Keratinocyte (primary cell): ENCODE measurements around the gene MAPK4. TPM values are rescaled to one million over a fixed set of nuclear protein-coding genes. Genes with fewer than 3 reads are reported as not detected.

ENCODE experiments used
- DNase-seq: peaks from one replicate; pipeline ENCODE4 v3.0.0-alpha.2; 2011; ENCODE audit warnings: low read depth, missing footprints, low spot score
- FAIRE-seq: peaks from 2 replicates; lab custom pipeline; 2011; peaks lifted over from hg19 to GRCh38; lab: Jason Lieb, UNC
- H2AFZ ChIP-seq: 2 replicates; pipeline ENCODE4 v1.6.0; 2012; ENCODE audit warnings: low read length, control low read depth, inconsistent platforms; ENCODE audit not compliant: control insufficient read depth
- H3K27ac ChIP-seq: 2 replicates; pipeline ENCODE4 v1.5.1; 2011; ENCODE audit warnings: low read length; ENCODE audit not compliant: control insufficient read depth, insufficient read depth
- H3K27me3 ChIP-seq: 3 replicates; pipeline ENCODE4 v1.6.0; 2011; ENCODE audit warnings: low read length; ENCODE audit not compliant: control insufficient read depth, insufficient read depth; ENCODE audit errors: extremely low read depth
- H3K36me3 ChIP-seq, 2 experiments: 2 replicates in 1 of 2; 3 replicates in 1 of 2; pipeline ENCODE4 v1.5.1; 2011; ENCODE audit warnings: low read length in 2 of 2, mild to moderate bottlenecking in 1 of 2; ENCODE audit not compliant: control insufficient read depth in 2 of 2, insufficient read depth in 2 of 2; ENCODE audit errors: extremely low read depth in 1 of 2
- H3K4me1 ChIP-seq: 3 replicates; pipeline ENCODE4 v1.5.1; 2011; ENCODE audit warnings: low read length; ENCODE audit not compliant: control insufficient read depth, insufficient read depth; ENCODE audit errors: extremely low read depth
- H3K4me2 ChIP-seq: 3 replicates; pipeline ENCODE4 v1.6.0; 2011; ENCODE audit warnings: low read depth, low read length; ENCODE audit not compliant: control insufficient read depth, insufficient read depth; ENCODE audit errors: extremely low read depth
- H3K4me3 ChIP-seq, 3 experiments: fragments of 200-600 bp in 1 of 3; sonication (generic) in 1 of 3; 2 replicates in 2 of 3; 3 replicates in 1 of 3; pipeline ENCODE4 v1.5.1; 2011 to 2016; ENCODE audit warnings: low read length in 3 of 3, mild to moderate bottlenecking in 3 of 3, control low read depth in 2 of 3, inconsistent platforms in 1 of 3, low read depth in 1 of 3, mixed read lengths in 1 of 3, mixed run types in 1 of 3, moderate library complexity in 1 of 3; ENCODE audit not compliant: control insufficient read depth in 2 of 3, insufficient read depth in 2 of 3; ENCODE audit errors: extremely low read depth in 1 of 3
- H3K79me2 ChIP-seq: 2 replicates; pipeline ENCODE4 v1.6.0; 2012; ENCODE audit warnings: low read length; ENCODE audit not compliant: control insufficient read depth, insufficient read depth
- H3K9ac ChIP-seq: 3 replicates; pipeline ENCODE4 v1.6.0; 2011; ENCODE audit warnings: low read length; ENCODE audit not compliant: control insufficient read depth, insufficient read depth; ENCODE audit errors: extremely low read depth
- H3K9me1 ChIP-seq: 3 replicates; pipeline ENCODE4 v1.6.0; 2011; ENCODE audit warnings: low read length; ENCODE audit not compliant: control insufficient read depth, insufficient read depth; ENCODE audit errors: extremely low read depth
- H3K9me3 ChIP-seq: 2 replicates; pipeline ENCODE4 v1.5.1; 2012; ENCODE audit warnings: low read depth, low read length; ENCODE audit not compliant: control insufficient read depth
- H4K20me1 ChIP-seq: 3 replicates; pipeline ENCODE4 v1.6.0; 2011; ENCODE audit warnings: low read length; ENCODE audit not compliant: control insufficient read depth, insufficient read depth; ENCODE audit errors: extremely low read depth
- CTCF ChIP-seq, 3 experiments: IDR thresholded peaks in 1 of 3; conservative IDR thresholded peaks in 1 of 3; optimal IDR thresholded peaks in 1 of 3; 2 replicates in 2 of 3; 3 replicates in 1 of 3; pipeline versions ENCODE3 to v1.5.1; 2011; ENCODE audit warnings: low read length in 3 of 3, mild to moderate bottlenecking in 3 of 3, moderate library complexity in 2 of 3, control low read depth in 1 of 3, inconsistent platforms in 1 of 3; ENCODE audit not compliant: insufficient read depth in 2 of 3; ENCODE audit errors: extremely low read depth in 1 of 3
- EZH2 ChIP-seq: IDR thresholded peaks from one replicate; pipeline ENCODE4 v1.6.1; 2012; ENCODE audit warnings: inconsistent platforms, mild to moderate bottlenecking, low read length, moderate library complexity
- dilution Hi-C: fragments of 300-500 bp; cut with MboI; formaldehyde crosslinking; loops from one replicate; pipeline ENCODE4 v1.7.0; 2020; ENCODE audit warnings: low sequenced_read_pairs; ENCODE audit not compliant: extremely low pct_ligation_motif_present
- polyA plus RNA-seq, 5 experiments: library from polyadenylated mRNA; depleted of rRNA in 3 of 5; stranded (reverse) in 3 of 5; stranded (forward) in 1 of 5; unstranded in 1 of 5; fragments of >200 nt; gene quantifications; 1 replicate in 1 of 5; 2 replicates in 3 of 5; 3 replicates in 1 of 5; pipeline versions ENCODE4 v1.2.1 to v1.2.3, GENCODE V29; 2011 to 2012; ENCODE audit warnings: missing spikeins in 2 of 5, low read depth in 1 of 5, low replicate concordance in 1 of 5

MAPK4 gene
- polyA plus RNA-seq, 1 donor (not counting 4 experiments of a cell fraction or from before 2014, with no cell fraction given), result not detected

- dilution Hi-C loops, result no loop called here
- Histone ChIP-seq H3K4me1 (no peaks in the 10 kb centered on the region), H3K9me1 (no peaks in the 10 kb centered on the region), H3K9me3 (no peaks in the 10 kb centered on the region), H3K9ac (no peak overlapping the region), H4K20me1 (no peaks in the 10 kb centered on the region), H3K4me2 (no peak overlapping the region), H3K27ac (no peak overlapping the region), H3K4me3 (no peak overlapping the region), H2AFZ (no peak overlapping the region), H3K27me3 (peaks cover 2% of the 10 kb centered on the region), H3K79me2 (no peaks in the 10 kb centered on the region), H3K36me3 (no peaks in the 10 kb centered on the region)
- TF ChIP-seq CTCF (optimal IDR thresholded peaks at IDR 0.05 in 1 of 3, IDR thresholded peaks at IDR 0.05 in 1 of 3, conservative IDR thresholded peaks at IDR 0.05 in 1 of 3; ENCODE audit: extremely low read depth in 1 of 3, insufficient read depth in 2 of 3, low read length in 3 of 3) (no peak), EZH2 (no peak)
- DNase-seq, result no peak
- FAIRE-seq, result no peak
Observed at GRCh38 chr18:50656841-50657470, 97.1 kb downstream of the MAPK4 start.

GRCh38 chr18:50658601-50659000, 98.7 kb downstream of the MAPK4 start:
- no peaks in the 10 kb centered on the region for H4K20me1 ChIP-seq
- no peak overlapping the region for H3K9ac ChIP-seq
- no peak overlapping the region for H2AFZ ChIP-seq
- dilution Hi-C loops, result no loop called here
- H3K27me3 ChIP-seq, result peaks cover 2% of the 10 kb centered on the region
- no peaks in the 10 kb centered on the region for H3K79me2 ChIP-seq
- no peak overlapping the region for H3K4me3 ChIP-seq
- TF ChIP-seq CTCF (optimal IDR thresholded peaks at IDR 0.05 in 1 of 3, IDR thresholded peaks at IDR 0.05 in 1 of 3, conservative IDR thresholded peaks at IDR 0.05 in 1 of 3; ENCODE audit: extremely low read depth in 1 of 3, insufficient read depth in 2 of 3, low read length in 3 of 3) (no peak), EZH2 (no peak)
- H3K4me2 ChIP-seq, result no peak overlapping the region
- H3K27ac ChIP-seq, result no peak overlapping the region
- no peaks in the 10 kb centered on the region for H3K9me3 ChIP-seq
- DNase-seq, result no peak
- no peaks in the 10 kb centered on the region for H3K36me3 ChIP-seq
- no peaks in the 10 kb centered on the region for H3K9me1 ChIP-seq
- FAIRE-seq, result no peak
- no peaks in the 10 kb centered on the region for H3K4me1 ChIP-seq
